ENCODE measurements around the gene CETN1. TPM values are rescaled to one million over a fixed set of nuclear protein-coding genes. Genes with fewer than 3 reads are reported as not detected.

Gene CETN1
- polyA plus RNA-seq, 1 donor = not detected

GRCh38 chr18:623761-624620 lies 43.8 kb downstream of the CETN1 start:
- DNase-seq = peak; percentile 69

- no peak for DNase-seq
Observed at GRCh38 chr18:627231-627630, 47.1 kb downstream of the CETN1 start.

DNA sequence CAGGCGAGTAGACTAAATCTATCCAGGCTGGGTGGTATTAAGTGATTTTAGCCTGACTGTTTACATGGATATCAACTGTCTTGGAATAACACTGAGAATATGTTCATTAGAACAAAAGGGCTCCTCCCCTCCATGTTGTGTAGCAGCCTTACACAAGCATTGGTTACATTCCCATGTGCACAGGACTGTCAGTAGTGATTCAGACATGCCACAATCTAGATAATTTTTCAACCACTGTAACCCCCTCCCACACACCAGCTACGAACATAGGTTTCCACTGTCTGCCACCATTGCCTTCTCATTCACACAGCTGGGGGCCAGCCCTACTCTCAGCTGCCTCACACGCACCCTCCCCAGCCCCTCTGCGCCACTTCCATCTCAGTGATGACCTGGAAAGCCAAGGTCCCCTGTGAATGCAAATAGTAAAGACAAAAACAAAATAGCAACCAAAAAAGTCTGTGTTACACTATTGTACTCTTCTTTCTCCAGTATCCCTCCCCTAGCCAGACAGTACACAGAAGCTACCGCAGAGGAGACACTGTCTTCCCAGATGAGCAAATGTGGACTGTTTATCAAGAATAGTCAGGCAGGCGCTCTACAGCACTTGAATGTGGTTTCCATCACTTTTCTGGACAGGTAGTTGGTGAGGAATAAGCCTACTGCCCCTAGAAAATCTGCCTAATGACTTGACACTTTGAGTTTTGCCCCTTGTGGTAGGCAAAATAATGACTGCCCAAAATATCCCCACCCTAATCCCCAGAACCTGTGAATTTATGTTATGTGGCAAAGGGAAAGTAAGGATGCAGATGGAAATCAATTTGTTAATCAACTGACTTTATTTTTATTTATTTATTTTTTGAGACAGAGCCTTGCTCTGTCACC lies 49.3 kb downstream of the CETN1 start:
- no peak for DNase-seq

DNA sequence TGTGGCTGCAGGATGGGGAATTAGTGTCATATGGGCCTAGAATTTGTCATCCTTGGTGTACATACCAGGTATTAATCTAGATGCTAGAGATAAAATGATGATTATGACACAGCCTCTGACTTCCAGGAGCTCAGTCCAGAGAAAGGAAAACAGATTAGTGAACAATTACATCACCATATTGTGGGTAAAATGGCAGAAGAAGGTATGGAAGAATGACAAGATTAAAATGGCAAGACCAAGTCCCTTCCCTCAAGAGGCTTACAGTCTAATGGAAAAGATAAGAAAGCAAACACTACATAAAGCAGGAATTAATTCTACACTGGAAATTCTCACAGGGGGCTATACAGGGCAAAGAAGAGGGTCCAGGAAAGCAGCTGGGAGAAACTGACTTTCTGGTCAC lies 51.4 kb downstream of the CETN1 start:
- no peak for DNase-seq

Other genes starting within 250 kb of the CETN1 start
- gene COLEC12, start 79.7 kb upstream of the CETN1 start, polyA plus RNA-seq (ENCODE audit: insufficient read length) = 45.0 TPM
- 0.76 TPM for gene CLUL1, start 16.6 kb downstream of the CETN1 start, polyA plus RNA-seq (ENCODE audit: insufficient read length)
- gene TYMS, start 77.3 kb downstream of the CETN1 start, polyA plus RNA-seq (ENCODE audit: insufficient read length) = 45.0 TPM
- 30.8 TPM for gene ENOSF1, start 132.2 kb downstream of the CETN1 start, polyA plus RNA-seq (ENCODE audit: insufficient read length)
- gene YES1, start 231.9 kb downstream of the CETN1 start, polyA plus RNA-seq (ENCODE audit: insufficient read length) = 44.9 TPM